Tibial nerve (tissue), 4 donors: ENCODE data around the gene SNCAIP. TPM values are rescaled to one million over a fixed set of nuclear protein-coding genes. Genes with fewer than 3 reads are reported as not detected.
"Not testable (repeated sequence)": the region's sequence is repeated elsewhere in the genome, so short reads cannot be mapped to it uniquely, and the experiment has no call there.

Experiments
- DNase-seq, 2 donors: peaks; one replicate each; pipeline ENCODE4 v3.0.0-alpha.2; 2019; ENCODE audit warnings: low spot score in 2 of 2
- H3K27ac ChIP-seq, 4 donors: fragments of 200-600 bp; sonication (generic) in 3 of 4; one replicate each; pipeline ENCODE4 v1.5.1; 2017 to 2019; ENCODE audit warnings: mild to moderate bottlenecking in 1 of 4
- H3K27me3 ChIP-seq, 2 donors: fragments of 200-600 bp; sonication (generic) in 1 of 2; one replicate each; pipeline versions ENCODE4 v1.5.1 to v1.6.0; 2017 to 2019
- H3K36me3 ChIP-seq, 3 donors: fragments of 200-600 bp; sonication (generic); one replicate each; pipeline ENCODE4 v1.5.1; 2018 to 2019
- H3K4me1 ChIP-seq, 4 donors: fragments of 200-600 bp; sonication (generic) in 3 of 4; one replicate each; pipeline ENCODE4 v1.5.1; 2017 to 2019
- H3K4me3 ChIP-seq, 4 donors: fragments of 200-600 bp; sonication (generic) in 3 of 4; one replicate each; pipeline ENCODE4 v1.5.1; 2017 to 2019; ENCODE audit warnings: mild to moderate bottlenecking in 1 of 4, moderate library complexity in 1 of 4
- H3K9me3 ChIP-seq, 4 donors: fragments of 200-600 bp; sonication (generic) in 3 of 4; one replicate each; pipeline ENCODE4 v1.5.1; 2017 to 2019
- EP300 ChIP-seq, 2 donors: sonication (generic); formaldehyde crosslinking; IDR thresholded peaks; one replicate each; pipeline ENCODE4 v1.6.1; 2017; ENCODE audit warnings: antibody characterized with exemption in 2 of 2, mild to moderate bottlenecking in 1 of 2
- POLR2A ChIP-seq, 2 donors: fragments of 450-650 bp; IDR thresholded peaks; one replicate each; pipeline ENCODE4 v1.6.1; 2017; ENCODE audit warnings: antibody characterized with exemption in 2 of 2, mild to moderate bottlenecking in 2 of 2, moderate library complexity in 2 of 2
- WGBS, 2 donors: methylation state at CpG; one replicate each; pipeline ENCODE4 v1.1.5; 2018; 5-methylcytosine and 5-hydroxymethylcytosine counted together
- total RNA-seq, 4 donors: library from RNA; depleted of rRNA; stranded (reverse); fragments of >200 nt; gene quantifications; one replicate each; pipeline ENCODE4 v1.1.0, GENCODE V29; 2016
- TF ChIP-seq, protein P1 (sequence below), 5 experiments: fragments of 200-600 bp in 3 of 5; fragments of 450-650 bp in 2 of 5; sonication (generic) in 3 of 5; IDR thresholded peaks; one replicate each; pipeline ENCODE4 v1.5.1; 2016 to 2019; ENCODE audit warnings: antibody characterized with exemption in 5 of 5, mild to moderate bottlenecking in 3 of 5, moderate library complexity in 2 of 5

The SNCAIP gene
- total RNA-seq, 4 donors from 2014 or later, result 4.6 to 18.6 (median 6.4) TPM

- WGBS, 2 donors, result 58 to 65% methylated on average over 3 of the region's 3 CpGs
- H3K27ac ChIP-seq, result no peak overlapping the region
- H3K4me1 ChIP-seq, result no peaks in the 10 kb centered on the region
- no peak overlapping the region for H3K4me3 ChIP-seq
- H3K36me3 ChIP-seq, result no peaks in the 10 kb centered on the region
- TF ChIP-seq EP300 (IDR thresholded peaks at IDR 0.05), result no peak
- no peak for TF ChIP-seq POLR2A (IDR thresholded peaks at IDR 0.05)
- TF ChIP-seq, protein P1, sequence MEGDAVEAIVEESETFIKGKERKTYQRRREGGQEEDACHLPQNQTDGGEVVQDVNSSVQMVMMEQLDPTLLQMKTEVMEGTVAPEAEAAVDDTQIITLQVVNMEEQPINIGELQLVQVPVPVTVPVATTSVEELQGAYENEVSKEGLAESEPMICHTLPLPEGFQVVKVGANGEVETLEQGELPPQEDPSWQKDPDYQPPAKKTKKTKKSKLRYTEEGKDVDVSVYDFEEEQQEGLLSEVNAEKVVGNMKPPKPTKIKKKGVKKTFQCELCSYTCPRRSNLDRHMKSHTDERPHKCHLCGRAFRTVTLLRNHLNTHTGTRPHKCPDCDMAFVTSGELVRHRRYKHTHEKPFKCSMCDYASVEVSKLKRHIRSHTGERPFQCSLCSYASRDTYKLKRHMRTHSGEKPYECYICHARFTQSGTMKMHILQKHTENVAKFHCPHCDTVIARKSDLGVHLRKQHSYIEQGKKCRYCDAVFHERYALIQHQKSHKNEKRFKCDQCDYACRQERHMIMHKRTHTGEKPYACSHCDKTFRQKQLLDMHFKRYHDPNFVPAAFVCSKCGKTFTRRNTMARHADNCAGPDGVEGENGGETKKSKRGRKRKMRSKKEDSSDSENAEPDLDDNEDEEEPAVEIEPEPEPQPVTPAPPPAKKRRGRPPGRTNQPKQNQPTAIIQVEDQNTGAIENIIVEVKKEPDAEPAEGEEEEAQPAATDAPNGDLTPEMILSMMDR (IDR thresholded peaks at IDR 0.05), result no peak
- no peaks in the 10 kb centered on the region for H3K27me3 ChIP-seq
- DNase-seq, result no peak
- no peaks in the 10 kb centered on the region for H3K9me3 ChIP-seq
These were observed 35.0 kb downstream of the SNCAIP start for GRCh38 chr5:122346897-122347581.

GRCh38 chr5:122350496-122350895 lies 38.5 kb downstream of the SNCAIP start:
- no peak for DNase-seq
- TF ChIP-seq POLR2A (IDR thresholded peaks at IDR 0.05), result no peak
- TF ChIP-seq, protein P1 (IDR thresholded peaks at IDR 0.05), result no peak
- TF ChIP-seq EP300 (IDR thresholded peaks at IDR 0.05), result no peak
- no peaks in the 10 kb centered on the region for H3K27me3 ChIP-seq
- H3K9me3 ChIP-seq, result no peaks in the 10 kb centered on the region
- no peaks in the 10 kb centered on the region for H3K4me1 ChIP-seq
- no peaks in the 10 kb centered on the region for H3K36me3 ChIP-seq
- 43 to 56% methylated on average over 3 of the region's 3 CpGs for WGBS, 2 donors
- no peak overlapping the region for H3K27ac ChIP-seq
- H3K4me3 ChIP-seq, result no peak overlapping the region

- no peak overlapping the region for H3K27ac ChIP-seq
- TF ChIP-seq, protein P1 (IDR thresholded peaks at IDR 0.05), result no peak
- TF ChIP-seq POLR2A (IDR thresholded peaks at IDR 0.05) (no peak), EP300 (IDR thresholded peaks at IDR 0.05) (no peak)
- H3K36me3 ChIP-seq, result no peaks in the 10 kb centered on the region
- H3K4me1 ChIP-seq, result no peaks in the 10 kb centered on the region
- DNase-seq, result no peak
- no peaks in the 10 kb centered on the region for H3K27me3 ChIP-seq
- WGBS, 2 donors, result 88% methylated on average over 4 of the region's 4 CpGs
- H3K4me3 ChIP-seq, result no peak overlapping the region
- H3K9me3 ChIP-seq, result no peaks in the 10 kb centered on the region
These were observed 39.5 kb downstream of the SNCAIP start for GRCh38 chr5:122351416-122352157.

GRCh38 chr5:122352331-122352730 lies 40.3 kb downstream of the SNCAIP start:
- H3K36me3 ChIP-seq, result no peaks in the 10 kb centered on the region
- no peak overlapping the region for H3K27ac ChIP-seq
- no peak for TF ChIP-seq EP300 (IDR thresholded peaks at IDR 0.05)
- TF ChIP-seq, protein P1 (IDR thresholded peaks at IDR 0.05), result no peak
- no peak for TF ChIP-seq POLR2A (IDR thresholded peaks at IDR 0.05)
- H3K27me3 ChIP-seq, result no peaks in the 10 kb centered on the region
- H3K4me1 ChIP-seq, result no peaks in the 10 kb centered on the region
- H3K9me3 ChIP-seq, result no peaks in the 10 kb centered on the region
- no peak overlapping the region for H3K4me3 ChIP-seq
- no peak for DNase-seq

DNA sequence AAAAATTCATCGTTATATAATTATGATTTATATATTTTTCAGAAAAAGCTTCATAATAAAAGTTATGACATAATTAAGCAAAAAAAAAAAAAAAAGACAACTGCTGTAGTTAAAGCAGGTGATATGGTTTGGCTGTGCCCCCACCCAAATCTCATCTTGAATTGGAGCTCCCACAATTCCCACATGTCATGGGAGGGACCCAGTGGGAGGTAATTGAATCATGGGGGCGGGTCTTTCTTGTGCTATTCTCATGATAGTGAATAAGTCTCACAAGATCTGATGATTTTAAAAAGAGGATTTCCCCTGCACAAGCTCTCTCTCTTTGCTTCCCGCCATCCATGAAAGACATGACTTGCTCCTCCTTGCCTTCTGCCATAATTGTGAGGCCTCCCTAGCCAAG lies 41.3 kb downstream of the SNCAIP start:
- 89 to 92% methylated on average over 3 of the region's 3 CpGs for WGBS, 2 donors
- H3K4me1 ChIP-seq, DNase-seq, H3K27me3 ChIP-seq, H3K4me3 ChIP-seq, H3K9me3 ChIP-seq, H3K36me3 ChIP-seq, H3K27ac ChIP-seq: not testable (repeated sequence)
